Testis (tissue), 3 donors: ENCODE results near the gene SLC24A2. TPM values are rescaled to one million over a fixed set of nuclear protein-coding genes. Genes with fewer than 3 reads are reported as not detected.

Source experiments
- DNase-seq: peaks from one replicate; pipeline ENCODE4 v3.0.0-alpha.2; 2019
- H3K27ac ChIP-seq, 2 donors: fragments of 200-600 bp; sonication (generic); one replicate each; pipeline ENCODE4 v1.5.1; 2019
- H3K27me3 ChIP-seq: fragments of 200-600 bp; sonication (generic); one replicate; pipeline ENCODE4 v1.5.1; 2019
- H3K36me3 ChIP-seq: fragments of 200-600 bp; sonication (generic); one replicate; pipeline ENCODE4 v1.5.1; 2017; ENCODE audit warnings: low read depth; ENCODE audit errors: missing control alignments
- H3K4me1 ChIP-seq: fragments of 200-600 bp; sonication (generic); one replicate; pipeline ENCODE4 v1.5.1; 2019
- H3K4me3 ChIP-seq, 2 donors: fragments of 200-600 bp; sonication (generic); one replicate each; pipeline ENCODE4 v1.5.1; 2017 to 2019
- H3K9me3 ChIP-seq: fragments of 200-600 bp; sonication (generic); one replicate; pipeline ENCODE4 v1.5.1; 2017
- POLR2A ChIP-seq: fragments of 450-650 bp; IDR thresholded peaks from one replicate; pipeline ENCODE4 v1.6.1; 2017; ENCODE audit warnings: antibody characterized with exemption, mild to moderate bottlenecking, moderate library complexity
- WGBS, 2 donors: methylation state at CpG; one replicate each; pipeline ENCODE4 v1.1.5; 2018; 5-methylcytosine and 5-hydroxymethylcytosine counted together
- intact Hi-C: fragments of 100-400 bp; cut with DNase I; formaldehyde crosslinking; loops from one replicate; pipeline ENCODE4 v1.15.1; 2023; ENCODE audit warnings: low total_unique reads
- polyA plus RNA-seq: library from polyadenylated mRNA; stranded (reverse); fragments of 350-450 nt; fragmentation: Illumina TruSeq; extraction: RNeasy Lipid Tissue Mini Kit (QIAGEN cat#74804); gene quantifications from one replicate; pipeline ENCODE4 v1.2.3, GENCODE V29; 2014; ENCODE audit warnings: low read depth, low replicate concordance; ENCODE audit not compliant: insufficient read depth
- total RNA-seq, 2 donors: library from RNA; depleted of rRNA; stranded (reverse); fragments of >200 nt; gene quantifications; one replicate each; pipeline ENCODE4 v1.2.3, GENCODE V29; 2016
- TF ChIP-seq, protein P1 (sequence below), 3 experiments: fragments of 450-650 bp in 2 of 3; fragments of 200-600 bp in 1 of 3; sonication (generic) in 1 of 3; IDR thresholded peaks; one replicate each; pipeline ENCODE4 v1.5.1; 2016 to 2019; ENCODE audit warnings: antibody characterized with exemption in 3 of 3, mild to moderate bottlenecking in 2 of 3, moderate library complexity in 1 of 3

SLC24A2 gene
- total and polyA plus RNA-seq, 3 donors from 2014 or later: 0.40 to 1.7 (median 1.7) TPM

DNA sequence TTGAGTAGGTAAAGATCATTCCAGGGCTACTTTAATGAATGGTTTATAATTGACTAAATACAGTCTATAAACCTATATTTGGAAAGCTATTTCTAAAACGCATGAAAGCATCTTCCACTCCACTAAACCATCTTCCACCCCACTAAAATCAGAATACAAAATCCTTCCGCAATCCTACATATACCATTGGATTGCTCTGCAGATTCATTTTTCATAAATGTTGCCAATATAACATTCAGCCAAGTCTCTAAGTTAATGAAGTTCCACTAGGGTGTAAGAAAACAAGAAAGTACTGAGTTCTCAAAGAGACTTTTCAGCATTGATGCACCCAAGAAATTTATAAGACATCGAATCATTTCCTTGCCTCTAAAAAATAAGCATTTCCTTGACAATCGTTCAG lies 4.7 kb downstream of the SLC24A2 start:
- TF ChIP-seq POLR2A: no peak
- TF ChIP-seq, protein P1, sequence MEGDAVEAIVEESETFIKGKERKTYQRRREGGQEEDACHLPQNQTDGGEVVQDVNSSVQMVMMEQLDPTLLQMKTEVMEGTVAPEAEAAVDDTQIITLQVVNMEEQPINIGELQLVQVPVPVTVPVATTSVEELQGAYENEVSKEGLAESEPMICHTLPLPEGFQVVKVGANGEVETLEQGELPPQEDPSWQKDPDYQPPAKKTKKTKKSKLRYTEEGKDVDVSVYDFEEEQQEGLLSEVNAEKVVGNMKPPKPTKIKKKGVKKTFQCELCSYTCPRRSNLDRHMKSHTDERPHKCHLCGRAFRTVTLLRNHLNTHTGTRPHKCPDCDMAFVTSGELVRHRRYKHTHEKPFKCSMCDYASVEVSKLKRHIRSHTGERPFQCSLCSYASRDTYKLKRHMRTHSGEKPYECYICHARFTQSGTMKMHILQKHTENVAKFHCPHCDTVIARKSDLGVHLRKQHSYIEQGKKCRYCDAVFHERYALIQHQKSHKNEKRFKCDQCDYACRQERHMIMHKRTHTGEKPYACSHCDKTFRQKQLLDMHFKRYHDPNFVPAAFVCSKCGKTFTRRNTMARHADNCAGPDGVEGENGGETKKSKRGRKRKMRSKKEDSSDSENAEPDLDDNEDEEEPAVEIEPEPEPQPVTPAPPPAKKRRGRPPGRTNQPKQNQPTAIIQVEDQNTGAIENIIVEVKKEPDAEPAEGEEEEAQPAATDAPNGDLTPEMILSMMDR (IDR thresholded peaks at IDR 0.05): no peak
- Histone ChIP-seq H3K9me3 (no peaks in the 10 kb centered on the region), H3K4me3 (no peak overlapping the region), H3K27ac (no peak overlapping the region), H3K27me3 (no peaks in the 10 kb centered on the region), H3K4me1 (no peaks in the 10 kb centered on the region), H3K36me3 (no peaks in the 10 kb centered on the region)
- intact Hi-C loops: no loop called here
- WGBS, 2 donors: 91 to 92% methylated on average over 4 of the region's 4 CpGs
- DNase-seq: no peak

DNA sequence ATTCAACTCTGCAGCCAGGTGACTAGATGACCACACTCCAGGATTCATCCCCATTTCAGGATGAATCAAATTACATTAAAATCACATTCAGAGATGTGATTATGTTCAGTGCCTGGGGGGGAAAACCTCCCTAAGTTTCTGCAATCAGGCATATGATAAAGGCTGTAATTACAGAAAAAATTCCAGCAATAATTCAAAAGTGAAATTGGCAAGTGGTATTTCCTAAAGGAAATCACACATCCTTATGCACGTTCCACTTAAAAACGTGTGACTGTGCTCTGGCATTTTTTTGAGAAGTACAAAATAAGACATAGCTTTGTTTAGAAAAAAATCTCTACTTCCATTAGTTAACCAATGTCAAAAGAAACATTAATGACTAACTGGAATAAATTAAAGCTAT lies 5.3 kb downstream of the SLC24A2 start:
- no peaks in the 10 kb centered on the region for H3K9me3 ChIP-seq
- no peak overlapping the region for H3K27ac ChIP-seq
- H3K36me3 ChIP-seq: no peaks in the 10 kb centered on the region
- TF ChIP-seq, protein P1 (IDR thresholded peaks at IDR 0.05): no peak
- no peak for TF ChIP-seq POLR2A
- H3K27me3 ChIP-seq: no peaks in the 10 kb centered on the region
- no peaks in the 10 kb centered on the region for H3K4me1 ChIP-seq
- 49 to 79% methylated on average over 2 of the region's 2 CpGs for WGBS, 2 donors
- intact Hi-C loops: no loop called here
- H3K4me3 ChIP-seq: no peak overlapping the region
- DNase-seq: no peak

DNA sequence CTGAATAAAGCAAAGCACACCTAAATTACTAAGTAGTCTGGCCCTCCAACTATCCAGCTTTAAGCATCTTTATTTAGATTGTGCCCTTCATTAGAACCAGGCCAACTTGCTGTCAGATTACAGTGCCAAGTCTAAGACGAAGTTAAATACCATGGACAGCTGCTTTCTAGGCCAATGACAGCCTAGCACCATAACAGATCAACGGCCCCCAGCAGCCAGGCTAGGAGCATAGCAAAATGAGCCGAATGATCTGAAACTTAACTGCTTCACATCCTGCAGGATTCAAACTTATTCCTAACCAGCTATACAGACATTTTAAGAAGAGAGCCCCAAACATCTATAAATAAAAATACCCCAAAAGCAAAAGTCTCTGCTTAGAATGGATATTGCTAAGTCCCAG lies 6.8 kb downstream of the SLC24A2 start:
- Histone ChIP-seq H3K36me3 (no peaks in the 10 kb centered on the region), H3K27me3 (no peaks in the 10 kb centered on the region), H3K9me3 (no peaks in the 10 kb centered on the region), H3K4me1 (no peaks in the 10 kb centered on the region), H3K27ac (no peak overlapping the region), H3K4me3 (no peak overlapping the region)
- no peak for TF ChIP-seq POLR2A
- TF ChIP-seq, protein P1 (IDR thresholded peaks at IDR 0.05): no peak
- 8 to 19% methylated on average over 3 of the region's 3 CpGs for WGBS, 2 donors
- DNase-seq: no peak
- intact Hi-C loops: no loop called here

DNA sequence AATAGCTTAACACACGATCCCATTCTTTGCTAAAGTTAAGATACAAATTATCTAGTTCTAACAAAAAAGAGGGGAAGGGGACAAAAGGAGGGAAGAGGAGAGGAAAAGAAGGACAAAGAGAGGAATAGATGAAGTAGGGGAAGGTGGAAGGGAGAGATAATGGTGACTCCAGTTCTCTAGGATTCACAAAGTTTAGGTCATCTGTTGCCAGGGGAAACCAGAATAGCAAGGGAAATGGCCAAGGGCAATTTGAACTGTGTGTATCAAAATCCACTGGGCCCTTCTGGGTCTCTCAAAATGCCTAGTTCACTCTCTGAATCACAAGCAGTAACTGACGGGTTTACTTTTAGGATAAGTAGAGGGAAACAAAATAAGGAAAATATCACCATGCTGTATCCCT lies 7.6 kb downstream of the SLC24A2 start:
- no peak overlapping the region for H3K4me3 ChIP-seq
- 68 to 87% methylated on average over 2 of the region's 2 CpGs for whole genome bisulfite sequencing, 2 donors
- TF ChIP-seq, protein P1 (IDR thresholded peaks at IDR 0.05): no peak
- no peak for TF ChIP-seq POLR2A
- H3K27ac ChIP-seq: no peak overlapping the region
- no peaks in the 10 kb centered on the region for H3K9me3 ChIP-seq
- H3K36me3 ChIP-seq: no peaks in the 10 kb centered on the region
- no peaks in the 10 kb centered on the region for H3K4me1 ChIP-seq
- no peak for DNase-seq
- no peaks in the 10 kb centered on the region for H3K27me3 ChIP-seq
- intact Hi-C loops: no loop called here

DNA sequence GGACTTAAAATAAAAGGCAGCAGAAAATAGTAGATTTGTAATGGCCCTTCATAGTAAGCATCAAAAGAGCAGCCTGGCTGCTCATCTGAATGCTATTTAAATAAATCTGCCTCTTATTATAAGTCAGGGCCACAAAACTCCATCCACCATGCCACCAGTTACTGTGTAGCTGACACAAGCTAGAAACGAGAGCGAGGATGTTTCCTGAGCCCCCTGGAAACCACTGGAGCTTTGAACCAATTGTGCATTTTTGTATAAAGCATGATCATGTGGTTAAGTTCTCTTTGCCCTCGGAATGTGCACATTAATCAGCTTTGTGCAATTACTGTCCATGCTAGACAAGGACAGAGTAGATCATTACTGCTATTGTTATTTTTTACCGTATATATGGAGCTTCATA lies 17.4 kb downstream of the SLC24A2 start:
- TF ChIP-seq, protein P1 (IDR thresholded peaks at IDR 0.05): no peak
- no peak for TF ChIP-seq POLR2A
- 74 to 82% methylated on average over 4 of the region's 4 CpGs for WGBS, 2 donors
- Histone ChIP-seq H3K27ac (no peak overlapping the region), H3K9me3 (no peaks in the 10 kb centered on the region), H3K36me3 (no peaks in the 10 kb centered on the region), H3K4me1 (no peaks in the 10 kb centered on the region), H3K4me3 (no peak overlapping the region), H3K27me3 (no peaks in the 10 kb centered on the region)
- DNase-seq: no peak
- intact Hi-C loops: no loop called here
